ENCODE results near the gene DMD. TPM values are rescaled to one million over a fixed set of nuclear protein-coding genes. Genes with fewer than 3 reads are reported as not detected.

DMD gene
- total RNA-seq, 1 donor from 2014 or later, result 143 TPM

GRCh38 chrX:31633349-31633748 lies 1578.0 kb downstream of the DMD start:
- intact Hi-C loops (cut with micrococcal nuclease), result no loop called here
- Histone ChIP-seq H3K36me3 (no peaks in the 10 kb centered on the region), H3K27ac (replicated peaks) (no peak overlapping the region), H3K4me1 (no peaks in the 10 kb centered on the region), H3K27me3 (ENCODE audit: low read depth) (no peaks in the 10 kb centered on the region), H3K9me3 (replicated peaks) (no peaks in the 10 kb centered on the region), H3K4me3 (no peak overlapping the region)
- TF ChIP-seq CTCF (IDR thresholded peaks at IDR 0.05; ENCODE audit: borderline replicate concordance), result no peak
- no peak for DNase-seq

GRCh38 chrX:31629195-31629594 lies 1582.2 kb downstream of the DMD start:
- Histone ChIP-seq H3K9me3 (replicated peaks) (no peaks in the 10 kb centered on the region), H3K4me1 (no peaks in the 10 kb centered on the region), H3K4me3 (no peak overlapping the region), H3K27ac (replicated peaks) (no peak overlapping the region), H3K36me3 (no peaks in the 10 kb centered on the region), H3K27me3 (ENCODE audit: low read depth) (no peaks in the 10 kb centered on the region)
- TF ChIP-seq CTCF (IDR thresholded peaks at IDR 0.05; ENCODE audit: borderline replicate concordance), result no peak
- no peak for DNase-seq
- intact Hi-C loops (cut with micrococcal nuclease), result no loop called here

- H3K36me3 ChIP-seq, result no peaks in the 10 kb centered on the region
- intact Hi-C loops (cut with micrococcal nuclease), result no loop called here
- no peak for DNase-seq
- no peak for TF ChIP-seq CTCF (IDR thresholded peaks at IDR 0.05; ENCODE audit: borderline replicate concordance)
- no peak overlapping the region for H3K4me3 ChIP-seq
- H3K9me3 ChIP-seq (replicated peaks), result no peaks in the 10 kb centered on the region
- H3K4me1 ChIP-seq, result no peaks in the 10 kb centered on the region
- H3K27me3 ChIP-seq (ENCODE audit: low read depth), result no peaks in the 10 kb centered on the region
- no peak overlapping the region for H3K27ac ChIP-seq (replicated peaks)
These were observed 1602.2 kb downstream of the DMD start for GRCh38 chrX:31609130-31609529.

GRCh38 chrX:31608638-31609037 lies 1602.7 kb downstream of the DMD start:
- no peaks in the 10 kb centered on the region for H3K36me3 ChIP-seq
- H3K4me1 ChIP-seq, result no peaks in the 10 kb centered on the region
- H3K9me3 ChIP-seq (replicated peaks), result no peaks in the 10 kb centered on the region
- no peak overlapping the region for H3K27ac ChIP-seq (replicated peaks)
- intact Hi-C loops (cut with micrococcal nuclease), result no loop called here
- TF ChIP-seq CTCF (IDR thresholded peaks at IDR 0.05; ENCODE audit: borderline replicate concordance), result no peak
- no peak for DNase-seq
- H3K4me3 ChIP-seq, result no peak overlapping the region
- no peaks in the 10 kb centered on the region for H3K27me3 ChIP-seq (ENCODE audit: low read depth)

- intact Hi-C loops (cut with micrococcal nuclease), result no loop called here
These were observed 1604.6 kb downstream of the DMD start for GRCh38 chrX:31606771-31607170.

More at GRCh38 chrX:31606771-31607170, 1604.6 kb downstream of the DMD start:
- H3K4me1 ChIP-seq, result no peaks in the 10 kb centered on the region
- TF ChIP-seq CTCF (IDR thresholded peaks at IDR 0.05; ENCODE audit: borderline replicate concordance), result no peak
- H3K4me3 ChIP-seq, result no peak overlapping the region
- H3K36me3 ChIP-seq, result no peaks in the 10 kb centered on the region
- H3K27me3 ChIP-seq (ENCODE audit: low read depth), result no peaks in the 10 kb centered on the region
- no peaks in the 10 kb centered on the region for H3K9me3 ChIP-seq (replicated peaks)
- DNase-seq, result no peak
- no peak overlapping the region for H3K27ac ChIP-seq (replicated peaks)
